Activated CD4-positive, alpha-beta T cell treated with anti-CD3 and anti-CD28 coated beads, Interleukin-2, amount 50 U/mL, for 16 hours (primary cell): Measurements from ENCODE around the gene TDRD3.

Source experiments
- DNase-seq: peaks from one replicate; pipeline ENCODE4 v3.0.0-alpha.2; 2020

TDRD3 gene

GRCh38 chr13:60463787-60464186 is 66.8 kb downstream of the TDRD3 start:
- DNase-seq = no peak

- DNase-seq = no peak
These were observed 70.1 kb downstream of the TDRD3 start for GRCh38 chr13:60467098-60467497.

GRCh38 chr13:60479273-60479672 is 82.3 kb downstream of the TDRD3 start:
- DNase-seq = no peak

- peak; percentile 8 for DNase-seq
These were observed 85.0 kb downstream of the TDRD3 start for GRCh38 chr13:60482012-60482411.

GRCh38 chr13:60484865-60485264 is 87.8 kb downstream of the TDRD3 start:
- DNase-seq = no peak

- DNase-seq = no peak
These were observed 94.5 kb downstream of the TDRD3 start for GRCh38 chr13:60491531-60491930.

GRCh38 chr13:60492187-60492586 is 95.2 kb downstream of the TDRD3 start:
- DNase-seq = no peak

GRCh38 chr13:60494296-60494695 is 97.3 kb downstream of the TDRD3 start:
- DNase-seq = no peak

GRCh38 chr13:60501236-60501635 is 104.2 kb downstream of the TDRD3 start:
- no peak for DNase-seq

- DNase-seq = no peak
These were observed 112.8 kb downstream of the TDRD3 start for GRCh38 chr13:60509601-60510386.

- no peak for DNase-seq
These were observed 114.6 kb downstream of the TDRD3 start for GRCh38 chr13:60511637-60512036.

GRCh38 chr13:60514891-60515290 is 117.9 kb downstream of the TDRD3 start:
- no peak for DNase-seq

GRCh38 chr13:60519496-60519895 is 122.5 kb downstream of the TDRD3 start:
- no peak for DNase-seq

- DNase-seq = no peak
These were observed 124.0 kb downstream of the TDRD3 start for GRCh38 chr13:60520902-60521569.

GRCh38 chr13:60538566-60538965 is 141.5 kb downstream of the TDRD3 start:
- no peak for DNase-seq

- DNase-seq = no peak
These were observed 143.3 kb downstream of the TDRD3 start for GRCh38 chr13:60540276-60540675.

GRCh38 chr13:60562096-60562780 is 165.2 kb downstream of the TDRD3 start:
- no peak for DNase-seq

GRCh38 chr13:60571571-60571970 is 174.6 kb downstream of the TDRD3 start:
- no peak for DNase-seq

- no peak for DNase-seq
These were observed 175.2 kb downstream of the TDRD3 start for GRCh38 chr13:60572003-60572798.

- no peak for DNase-seq
These were observed 175.8 kb downstream of the TDRD3 start for GRCh38 chr13:60572855-60573254.

GRCh38 chr13:60574735-60575134 is 177.7 kb downstream of the TDRD3 start:
- no peak for DNase-seq

- DNase-seq = no peak
These were observed 178.1 kb downstream of the TDRD3 start for GRCh38 chr13:60575142-60575541.

GRCh38 chr13:60577761-60578160 is 180.7 kb downstream of the TDRD3 start:
- DNase-seq = no peak
